ENCODE measurements around the gene WDR7. TPM values are rescaled to one million over a fixed set of nuclear protein-coding genes. Genes with fewer than 3 reads are reported as not detected.
A peak's percentile ranks its signal among the peaks of the same experiment; 100 is the strongest.

The WDR7 gene
- total and polyA plus RNA-seq, 10 of the 15 experiments (the other 5 are each of a cell fraction or from before 2014, with no cell fraction given) = 2.8 to 16.5 (median 11.7) TPM

DNA sequence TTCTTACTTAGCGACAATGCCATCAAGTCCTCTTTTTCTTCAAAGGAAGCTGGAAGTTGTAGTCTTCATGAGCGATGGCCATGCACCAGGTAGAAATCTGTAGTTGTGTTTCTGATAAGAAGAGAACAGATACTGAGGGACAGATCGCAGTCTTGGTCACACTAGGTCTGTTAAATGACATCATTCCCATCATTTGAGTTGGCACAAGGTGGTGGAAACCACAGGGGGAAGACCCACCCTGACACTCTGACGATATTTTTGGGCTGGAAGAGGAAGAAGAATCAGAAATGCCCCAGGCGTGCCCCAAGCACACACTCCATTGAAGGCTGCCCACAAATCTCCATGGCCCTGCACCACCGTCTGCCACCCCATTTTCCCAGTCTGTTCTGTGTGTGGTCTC lies 406.7 kb downstream of the WDR7 start:
- ChIA-PET POLR2A (no interaction called here), SMC1A (ENCODE audit: uncharacterized antibody, unreplicated experiment) (no interaction called here), CTCF (interaction anchor here (1.7 kb wide), 1 partner anchor 30 kb away, joined by 5 read pairs; no protein-coding TSS in a partner anchor), RAD21 (ENCODE audit: unreplicated experiment) (no interaction called here)
- ATAC-seq (peak; percentile 91), DNase-seq (ENCODE audit: low read depth, low spot score) (peak; percentile 57), FAIRE-seq (no peak)
- H2AFZ ChIP-seq (ENCODE audit: control insufficient read depth, low read depth, low read length) = no peak overlapping the region
- no peak overlapping the region for H3K4me2 ChIP-seq (ENCODE audit: control insufficient read depth, insufficient read depth)
- H3K4me1 ChIP-seq (ENCODE audit: control insufficient read depth, insufficient read depth, low read length) = no peaks in the 10 kb centered on the region
- no TSS peak for BruUV-seq (replicated peaks)
- H3K27me3 ChIP-seq (replicated peaks in 1 of 2; ENCODE audit: control insufficient read depth in 2 of 2, insufficient read depth in 2 of 2, low read length in 1 of 2) = no peaks in the 10 kb centered on the region; a peak in 1 of 4 replicates
- 13% methylated on average over 6 of the region's 6 CpGs for WGBS (ENCODE audit: insufficient coverage, insufficient replicate concordance, low lambda C conversion rate, missing lambda C conversion rate)
- H3K36me3 ChIP-seq (ENCODE audit: control insufficient read depth in 2 of 2, insufficient read depth in 2 of 2, low read length in 1 of 2) = no peaks in the 10 kb centered on the region
- no peaks in the 10 kb centered on the region for H4K20me1 ChIP-seq (ENCODE audit: control insufficient read depth, insufficient read depth)
- no peak overlapping the region for H3K27ac ChIP-seq (ENCODE audit: control insufficient read depth, insufficient read depth)
- in situ Hi-C loops (cut with MboI) = no loop called here
- intact Hi-C loops (cut with micrococcal nuclease; ENCODE audit: unreplicated experiment) = no loop called here
- H3K9me3 ChIP-seq (replicated peaks; ENCODE audit: control insufficient read depth, insufficient read depth, low read length) = peaks cover 6% of the 10 kb centered on the region; the same call in 2 of the 3 replicates
- H3K79me2 ChIP-seq (ENCODE audit: control insufficient read depth, insufficient read depth, low read length) = no peaks in the 10 kb centered on the region
- no peak overlapping the region for H3K4me3 ChIP-seq
- H3K9ac ChIP-seq (ENCODE audit: control insufficient read depth, insufficient read depth, low read length) = no peak overlapping the region
- TF ChIP-seq HDAC6 (IDR thresholded peaks at IDR 0.05; ENCODE audit: unreplicated experiment) (no peak), CEBPZ (IDR thresholded peaks at IDR 0.05; ENCODE audit: low read depth, low read length) (no peak), HCFC1 (IDR thresholded peaks at IDR 0.05; ENCODE audit: low read length) (no peak), SIX5 (IDR thresholded peaks at IDR 0.05; ENCODE audit: low read depth, low read length, severe bottlenecking) (peak; percentile 22), RBBP5 (conservative IDR thresholded peaks at IDR 0.05) (no peak), RAD21 (IDR thresholded peaks at IDR 0.05; ENCODE audit: insufficient read depth, low read depth, low read length) (no peak), YBX1 (IDR thresholded peaks at IDR 0.05) (no peak), BACH1 (IDR thresholded peaks at IDR 0.05; ENCODE audit: borderline replicate concordance) (no peak), LARP7 (IDR thresholded peaks at IDR 0.05) (no peak), ASH2L (IDR thresholded peaks at IDR 0.05; ENCODE audit: borderline replicate concordance, low read depth) (no peak), POLR2AphosphoS5 (IDR thresholded peaks at IDR 0.05; ENCODE audit: low read length) (no peak), SUPT20H (IDR thresholded peaks at IDR 0.05; ENCODE audit: borderline replicate concordance, control insufficient read depth, low read depth, low read length) (no peak), RUNX3 (IDR thresholded peaks at IDR 0.05; ENCODE audit: low read length) (peak; percentile 95), MXI1 (IDR thresholded peaks at IDR 0.05; ENCODE audit: low read depth, low read length) (no peak), PKNOX1 (IDR thresholded peaks at IDR 0.05) (peak; percentile 24; the same call in 1 of the 2 replicates), IRF4 (IDR thresholded peaks at IDR 0.05; ENCODE audit: low read depth, low read length) (peak; percentile 75; the same call in 1 of the 2 replicates), STAT3 (IDR thresholded peaks at IDR 0.05; ENCODE audit: low read depth, low read length) (no peak), SMAD1 (IDR thresholded peaks at IDR 0.05; ENCODE audit: low read depth, partially characterized antibody) (no peak)
- TF ChIP-seq, protein P1, sequence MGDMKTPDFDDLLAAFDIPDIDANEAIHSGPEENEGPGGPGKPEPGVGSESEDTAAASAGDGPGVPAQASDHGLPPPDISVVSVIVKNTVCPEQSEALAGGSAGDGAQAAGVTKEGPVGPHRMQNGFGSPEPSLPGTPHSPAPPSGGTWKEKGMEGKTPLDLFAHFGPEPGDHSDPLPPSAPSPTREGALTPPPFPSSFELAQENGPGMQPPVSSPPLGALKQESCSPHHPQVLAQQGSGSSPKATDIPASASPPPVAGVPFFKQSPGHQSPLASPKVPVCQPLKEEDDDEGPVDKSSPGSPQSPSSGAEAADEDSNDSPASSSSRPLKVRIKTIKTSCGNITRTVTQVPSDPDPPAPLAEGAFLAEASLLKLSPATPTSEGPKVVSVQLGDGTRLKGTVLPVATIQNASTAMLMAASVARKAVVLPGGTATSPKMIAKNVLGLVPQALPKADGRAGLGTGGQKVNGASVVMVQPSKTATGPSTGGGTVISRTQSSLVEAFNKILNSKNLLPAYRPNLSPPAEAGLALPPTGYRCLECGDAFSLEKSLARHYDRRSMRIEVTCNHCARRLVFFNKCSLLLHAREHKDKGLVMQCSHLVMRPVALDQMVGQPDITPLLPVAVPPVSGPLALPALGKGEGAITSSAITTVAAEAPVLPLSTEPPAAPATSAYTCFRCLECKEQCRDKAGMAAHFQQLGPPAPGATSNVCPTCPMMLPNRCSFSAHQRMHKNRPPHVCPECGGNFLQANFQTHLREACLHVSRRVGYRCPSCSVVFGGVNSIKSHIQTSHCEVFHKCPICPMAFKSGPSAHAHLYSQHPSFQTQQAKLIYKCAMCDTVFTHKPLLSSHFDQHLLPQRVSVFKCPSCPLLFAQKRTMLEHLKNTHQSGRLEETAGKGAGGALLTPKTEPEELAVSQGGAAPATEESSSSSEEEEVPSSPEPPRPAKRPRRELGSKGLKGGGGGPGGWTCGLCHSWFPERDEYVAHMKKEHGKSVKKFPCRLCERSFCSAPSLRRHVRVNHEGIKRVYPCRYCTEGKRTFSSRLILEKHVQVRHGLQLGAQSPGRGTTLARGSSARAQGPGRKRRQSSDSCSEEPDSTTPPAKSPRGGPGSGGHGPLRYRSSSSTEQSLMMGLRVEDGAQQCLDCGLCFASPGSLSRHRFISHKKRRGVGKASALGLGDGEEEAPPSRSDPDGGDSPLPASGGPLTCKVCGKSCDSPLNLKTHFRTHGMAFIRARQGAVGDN (IDR thresholded peaks at IDR 0.05) = no peak; the same call in 1 of the 2 replicates
